RKO (cell line): Measurements from ENCODE around the gene ZNF326.

Experiments
- DNase-seq: peaks from one replicate; pipeline ENCODE4 v3.0.0-alpha.2; 2016; ENCODE audit warnings: low spot score

The ZNF326 gene

GRCh38 chr1:89994805-89995597 lies at the start of gene ZNF326:
TSS of gene ZNF326 (plus strand) at chr1:89995110. CDS start at chr1:89995258, 148 bp downstream.
- peak; percentile 96 for DNase-seq

GRCh38 chr1:89945852-89946476 lies 48.9 kb upstream of the ZNF326 start:
- no peak for DNase-seq

DNA sequence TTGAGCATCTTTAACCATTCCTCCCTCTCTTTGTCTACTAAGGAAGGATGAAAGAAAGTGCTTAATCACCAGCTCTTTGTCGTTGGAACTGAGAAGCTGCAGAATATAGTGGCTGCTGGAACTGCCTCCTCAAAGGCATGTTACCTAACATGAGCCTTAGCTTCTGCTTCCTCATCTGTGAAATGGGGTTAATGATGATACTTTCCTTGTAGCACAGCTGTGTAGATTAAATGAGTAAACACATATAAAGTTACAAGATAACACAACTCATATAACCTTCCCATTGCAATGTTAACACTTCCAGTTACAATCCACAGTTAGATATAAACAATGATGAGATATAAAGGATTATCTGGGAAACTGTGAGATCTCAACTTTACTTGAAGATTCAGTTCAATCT lies 48.4 kb upstream of the ZNF326 start:
- no peak for DNase-seq

DNA sequence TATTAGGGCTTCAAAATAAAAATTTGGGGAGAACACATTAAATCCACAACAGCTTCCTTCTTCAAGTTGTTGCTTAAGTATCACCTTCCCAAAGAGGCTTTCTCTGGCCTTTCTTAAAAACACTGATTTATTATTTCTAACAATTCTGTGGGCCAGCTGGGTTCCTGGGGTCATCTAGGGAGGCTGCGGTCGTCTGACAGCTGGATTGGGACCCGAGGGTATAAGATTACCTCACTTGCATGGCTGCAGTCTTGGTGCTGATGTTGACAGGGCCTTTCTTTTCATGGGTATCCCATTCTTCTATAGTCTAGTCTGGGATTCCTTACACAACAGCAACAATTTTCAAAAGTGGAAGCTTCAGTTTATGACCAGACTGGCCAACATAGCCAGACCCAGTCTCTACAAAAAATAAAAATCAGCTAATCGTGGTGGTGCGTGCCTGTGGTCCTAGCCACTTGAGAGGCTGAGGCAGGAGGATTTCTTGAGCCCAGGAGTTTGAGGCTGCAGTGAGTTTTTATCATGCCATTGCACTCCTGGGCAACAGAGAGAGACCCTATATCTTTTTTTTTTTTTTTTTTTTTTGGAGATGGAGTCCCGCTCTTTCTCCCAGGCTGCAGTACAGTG lies 46.1 kb upstream of the ZNF326 start:
- no peak for DNase-seq

DNA sequence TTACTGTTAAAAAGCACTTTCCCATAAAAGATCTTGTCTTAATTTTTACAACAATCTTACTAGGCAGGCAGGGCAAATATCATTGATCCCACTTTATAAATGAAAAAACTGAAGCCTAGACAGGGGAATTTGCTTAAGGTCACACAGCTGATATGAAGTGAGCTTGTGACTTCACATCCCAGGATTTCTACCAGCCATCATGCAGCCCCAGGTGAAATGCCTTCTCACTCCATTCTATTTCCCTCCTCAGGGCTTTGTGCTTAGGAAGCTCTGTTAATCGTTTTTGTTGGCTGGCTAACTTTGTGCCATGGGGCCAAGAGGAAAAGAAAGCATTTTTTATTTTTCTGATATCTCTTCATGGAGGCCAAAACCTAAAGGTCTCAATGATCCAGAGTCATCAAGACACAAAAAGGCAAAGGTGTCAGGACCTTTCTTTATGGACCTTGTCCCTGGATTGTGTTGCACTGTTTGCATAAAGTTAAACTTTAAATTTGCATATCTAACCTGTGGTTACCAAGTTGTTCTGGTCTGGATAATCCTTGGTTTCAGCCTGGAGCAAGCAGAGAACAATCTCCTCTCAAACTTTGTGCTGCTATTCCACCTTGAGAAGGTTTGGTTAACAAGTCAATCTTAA lies 44.8 kb upstream of the ZNF326 start:
- DNase-seq = no peak

DNA sequence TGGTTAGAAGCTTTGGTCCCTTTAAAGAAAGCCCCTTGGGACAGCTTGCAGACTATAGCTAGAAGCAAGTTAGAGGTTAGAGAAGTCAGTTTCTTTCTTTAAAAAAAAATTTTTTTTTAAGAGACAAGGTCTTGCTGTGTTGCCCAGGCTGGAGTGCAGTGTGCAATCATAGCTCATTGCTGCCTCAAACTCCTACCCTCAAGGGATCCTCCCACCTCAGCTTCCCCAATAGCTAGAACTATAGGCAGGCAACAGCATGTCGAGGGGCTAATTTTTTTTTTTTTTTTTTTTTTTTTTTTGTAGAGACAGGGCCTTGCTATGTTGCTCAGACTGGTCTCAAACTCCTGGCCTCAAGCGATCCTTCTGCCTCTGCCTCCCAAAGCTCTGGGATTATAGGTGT lies 44.2 kb upstream of the ZNF326 start:
- no peak for DNase-seq

DNA sequence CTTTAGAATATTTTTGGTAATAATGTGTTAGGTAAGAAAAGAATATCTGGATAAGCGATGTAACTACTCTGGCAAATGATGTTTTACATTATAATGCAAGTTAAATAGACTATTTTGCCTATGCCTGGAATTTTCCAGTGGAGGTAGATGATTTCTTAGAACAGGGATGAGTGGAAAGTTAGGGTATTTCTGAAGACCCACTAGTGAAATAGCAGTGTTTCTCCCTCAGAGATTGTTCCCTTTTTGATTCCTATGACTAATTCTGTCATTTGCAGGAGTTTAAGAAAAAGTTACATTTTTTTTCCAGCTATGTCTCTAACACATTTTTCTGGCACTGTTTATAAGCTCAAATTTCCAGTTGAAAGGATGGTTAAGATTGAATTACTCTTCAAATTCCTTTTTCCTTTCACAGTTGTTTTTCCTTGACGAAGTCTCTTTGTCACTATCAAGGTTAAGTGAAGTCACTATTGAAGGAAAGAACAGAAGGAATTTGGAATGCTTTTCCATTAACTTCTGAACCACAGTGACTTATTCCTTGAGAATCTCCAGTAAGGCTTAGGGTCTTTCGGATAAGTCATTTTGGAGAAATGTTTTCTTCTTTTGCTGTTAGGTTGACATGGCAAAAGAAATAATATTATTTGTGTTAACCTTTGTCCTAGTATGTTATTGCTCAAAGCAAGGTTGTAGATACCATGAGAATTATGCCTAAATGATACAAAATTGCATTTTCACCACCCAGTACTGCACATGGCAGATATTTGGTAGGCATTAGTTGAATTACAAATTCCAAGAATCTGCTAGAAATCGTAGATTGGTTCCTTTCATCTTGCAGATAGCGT lies 42.9 kb upstream of the ZNF326 start:
- no peak for DNase-seq

- no peak for DNase-seq
These were observed 42.2 kb upstream of the ZNF326 start for GRCh38 chr1:89952605-89953130.

DNA sequence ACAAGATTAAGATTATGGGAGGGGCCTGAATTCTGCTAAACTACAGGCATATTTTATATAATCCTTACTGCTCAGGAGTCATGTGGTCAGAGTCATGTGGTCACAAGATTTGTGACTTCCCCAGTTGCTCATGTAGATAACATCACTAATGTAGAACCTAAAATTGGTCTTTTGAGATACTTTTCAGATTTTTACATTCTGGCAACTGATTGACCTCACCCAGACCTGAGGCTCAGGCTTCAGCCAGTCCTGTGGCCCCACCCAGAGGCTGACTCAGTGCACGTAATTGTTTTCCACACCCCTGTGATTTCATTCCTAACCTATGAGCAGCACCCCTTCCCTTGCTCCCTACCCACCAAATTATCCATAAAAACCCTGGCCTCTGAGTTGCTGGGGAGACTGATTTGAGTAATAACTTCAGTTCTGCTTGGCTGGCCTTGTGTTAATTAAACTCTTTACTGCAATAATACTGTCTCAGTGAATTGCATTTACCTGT lies 41.7 kb upstream of the ZNF326 start:
- peak; percentile 83 for DNase-seq

DNA sequence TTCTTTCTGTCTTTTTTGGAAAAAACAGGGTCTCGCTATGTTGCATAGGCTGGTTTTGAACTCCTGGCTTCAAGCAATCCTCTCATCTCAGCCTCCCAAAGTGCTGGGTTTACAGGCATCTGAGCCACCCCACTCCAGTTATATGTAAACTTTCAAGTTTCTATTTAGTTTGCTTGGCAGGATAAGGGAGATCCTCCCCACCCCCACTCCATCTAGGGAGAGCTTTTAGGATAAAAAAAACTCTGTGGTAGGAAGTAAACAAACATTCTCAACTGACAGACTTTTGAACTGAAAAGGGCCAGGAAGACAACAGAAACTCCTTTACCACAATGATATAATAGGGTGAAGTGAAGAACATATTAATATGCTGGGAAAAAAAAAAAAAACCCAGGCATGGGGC lies 41.0 kb upstream of the ZNF326 start:
- no peak for DNase-seq

GRCh38 chr1:89954401-89954800 lies 40.5 kb upstream of the ZNF326 start:
- DNase-seq = no peak

DNA sequence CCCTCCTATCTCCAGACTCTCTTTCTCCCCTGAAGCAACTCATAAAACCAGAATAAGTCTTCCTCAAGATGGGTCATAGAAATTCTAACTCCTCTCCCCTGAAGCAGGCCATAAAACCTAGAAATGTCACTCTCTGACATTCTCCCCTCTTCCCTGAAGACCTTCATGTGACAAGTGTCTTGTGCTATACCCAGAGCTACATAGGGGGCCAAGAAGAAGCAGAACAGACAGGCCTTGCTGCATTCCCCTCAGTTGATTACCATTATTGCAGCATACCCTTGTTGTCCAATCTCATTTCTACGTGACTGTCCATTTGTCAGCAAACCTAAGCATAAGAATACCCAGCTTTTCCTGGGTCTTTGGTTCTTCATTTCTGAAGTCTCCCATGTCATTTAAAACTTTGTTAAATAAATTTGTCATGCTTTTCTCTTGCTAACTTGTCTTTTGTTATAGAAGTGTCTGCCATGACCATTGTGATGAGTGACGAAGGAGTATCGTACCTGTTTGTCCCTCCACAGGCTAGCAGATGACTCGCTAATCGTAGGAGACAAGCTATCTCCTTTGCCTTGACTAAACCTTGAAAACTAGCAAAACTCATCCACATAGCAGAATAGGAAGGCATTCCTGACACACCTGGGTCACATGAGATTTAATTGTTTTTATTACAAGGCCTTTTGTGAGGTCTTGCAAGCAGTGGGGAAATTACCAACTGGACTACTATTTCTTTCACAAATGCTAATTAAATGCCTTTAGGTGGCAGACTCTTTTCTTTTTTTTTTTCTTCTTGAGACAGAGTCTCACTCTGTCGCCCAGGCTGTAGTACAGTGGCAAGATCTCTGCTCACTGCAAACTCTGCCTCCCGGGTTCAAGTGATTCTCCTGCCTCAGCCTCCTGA lies 39.4 kb upstream of the ZNF326 start:
- DNase-seq = no peak

- DNase-seq = no peak
These were observed 37.8 kb upstream of the ZNF326 start for GRCh38 chr1:89957107-89957506.

DNA sequence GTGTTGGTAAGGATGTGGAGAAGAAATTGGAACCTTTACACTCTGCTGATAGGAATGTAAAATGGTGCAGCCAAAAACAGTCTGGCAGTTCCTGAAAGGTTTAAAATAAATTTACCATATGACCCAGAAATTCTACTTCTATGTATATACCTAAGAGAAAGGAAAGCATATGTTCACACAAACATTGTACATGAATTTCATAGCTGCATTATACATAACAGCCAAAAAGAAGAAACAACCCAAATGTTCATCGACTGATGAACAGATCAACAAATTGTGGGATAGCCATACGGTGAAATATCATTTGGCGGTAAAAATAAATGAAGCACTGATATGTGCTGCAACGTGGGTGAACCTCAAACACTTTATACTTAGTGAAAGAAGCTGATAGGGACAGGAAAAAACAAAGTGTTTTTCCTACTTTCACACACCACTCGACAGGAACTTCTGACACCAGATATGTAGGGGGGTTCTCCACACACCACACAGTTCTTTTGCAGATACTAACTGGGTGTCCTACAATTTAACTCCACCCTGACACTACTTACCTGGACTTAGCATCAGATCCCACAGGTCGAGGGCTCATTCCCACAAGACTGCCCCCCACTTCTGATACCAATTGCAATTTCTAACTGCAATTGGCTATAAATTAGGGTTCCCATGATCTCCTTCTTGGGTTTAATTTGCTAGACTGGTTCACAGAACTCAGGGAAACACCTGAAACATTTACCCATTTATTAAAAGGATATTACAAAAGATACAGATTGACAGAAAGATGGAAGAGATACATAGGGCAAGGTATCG lies 35.9 kb upstream of the ZNF326 start:
- no peak for DNase-seq

DNA sequence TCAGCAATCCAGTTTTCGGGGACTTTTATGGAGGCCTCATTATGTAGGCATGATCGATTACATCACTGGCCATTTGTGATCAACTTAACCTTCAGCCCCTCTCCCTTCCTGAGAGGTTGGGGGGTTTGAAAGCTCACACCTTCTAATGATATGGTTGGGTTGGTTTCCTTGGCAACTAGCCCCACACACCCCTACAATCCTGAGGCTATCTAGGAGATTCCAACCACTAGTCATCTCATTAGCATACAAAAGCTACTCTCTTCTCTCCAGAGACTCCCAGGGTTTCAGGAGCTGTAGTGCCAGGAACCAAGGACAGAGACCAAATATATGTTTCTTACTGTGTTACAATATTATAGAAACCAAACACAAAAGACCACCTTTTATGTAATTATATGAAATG lies 35.2 kb upstream of the ZNF326 start:
- no peak for DNase-seq

GRCh38 chr1:89962024-89962741 lies 32.7 kb upstream of the ZNF326 start:
- no peak for DNase-seq

- DNase-seq = no peak
These were observed 32.2 kb upstream of the ZNF326 start for GRCh38 chr1:89962742-89963075.

GRCh38 chr1:89965193-89965768 lies 29.6 kb upstream of the ZNF326 start:
- DNase-seq = no peak

GRCh38 chr1:89966656-89967055 lies 28.3 kb upstream of the ZNF326 start:
- no peak for DNase-seq
